ENCODE results near the gene FICD. TPM values are rescaled to one million over a fixed set of nuclear protein-coding genes. Genes with fewer than 3 reads are reported as not detected.

FICD gene
- polyA plus RNA-seq, 1 donor from 2014 or later = 1.5 TPM

DNA sequence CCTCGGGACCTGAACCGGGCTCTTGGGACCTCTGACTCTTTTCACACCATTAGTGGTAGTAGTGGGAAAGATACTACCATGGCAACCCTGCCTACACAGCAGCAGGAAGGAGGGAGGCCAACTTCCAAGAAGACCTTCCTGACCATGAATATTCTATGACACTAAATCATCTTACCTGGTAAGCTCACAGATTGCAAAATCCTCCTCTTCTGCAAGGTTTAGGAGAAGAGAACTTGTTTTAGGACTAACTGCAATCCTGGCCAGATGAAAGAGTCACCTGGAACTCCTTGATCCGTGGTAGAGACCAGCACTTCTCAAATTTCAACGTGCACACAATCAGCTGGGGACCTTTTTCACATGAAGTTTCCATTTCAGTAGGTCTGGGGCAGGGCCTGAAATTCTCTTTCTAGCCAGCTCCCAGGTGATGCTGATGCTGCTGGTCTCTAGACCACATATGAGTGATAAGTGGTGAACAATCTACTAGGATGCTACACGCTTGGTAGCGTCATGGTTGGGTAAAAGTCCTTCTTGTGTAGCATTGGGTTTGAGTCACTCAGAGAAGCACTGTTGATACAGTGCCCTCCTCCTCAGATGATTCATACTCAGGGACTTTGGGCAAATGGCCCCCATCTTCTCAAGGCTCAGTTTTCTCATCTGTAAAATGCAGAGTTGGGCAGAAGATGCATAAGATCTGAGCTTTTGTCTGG, 35.6 kb upstream of the FICD start:
- H3K79me2 ChIP-seq (replicated peaks; ENCODE audit: insufficient read depth, low read length) = no peaks in the 10 kb centered on the region

DNA sequence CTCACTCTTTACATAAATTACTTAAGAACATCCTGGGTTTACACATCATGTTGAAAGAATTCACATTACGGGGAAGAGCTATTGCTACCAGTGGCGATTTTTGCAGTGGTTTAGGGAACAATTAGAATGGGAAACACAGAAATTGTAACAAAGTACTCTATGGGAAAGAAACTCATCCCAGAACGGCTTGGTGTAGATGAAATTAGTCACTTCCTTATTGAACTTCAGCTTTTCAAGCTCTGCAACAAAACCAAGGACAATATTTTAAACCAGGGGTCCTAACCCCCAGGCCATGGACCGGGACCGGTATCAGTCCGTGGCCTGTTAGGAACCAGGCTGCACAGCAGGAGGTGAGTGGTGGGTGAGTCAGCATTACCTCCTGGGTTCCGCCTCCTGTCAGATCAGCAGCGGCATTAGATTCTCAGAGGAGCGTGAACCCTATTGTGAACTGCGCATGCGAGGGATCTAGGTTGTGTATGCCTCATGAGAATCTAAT, 32.3 kb upstream of the FICD start:
- Histone ChIP-seq H3K9ac (ENCODE audit: low read length) (no peak overlapping the region), H3K27ac (ENCODE audit: low read length) (no peak overlapping the region), H3K4me3 (ENCODE audit: low read length) (no peak overlapping the region), H3K79me2 (replicated peaks; ENCODE audit: insufficient read depth, low read length) (no peaks in the 10 kb centered on the region), H3K9me2 (ENCODE audit: insufficient read depth, low read length) (no peaks in the 10 kb centered on the region), H3K27me3 (ENCODE audit: insufficient read depth, low read depth, low read length) (no peaks in the 10 kb centered on the region), H3K36me3 (ENCODE audit: insufficient read depth, low read length) (no peaks in the 10 kb centered on the region), H3F3A (ENCODE audit: insufficient read depth, low read length, poor library complexity, severe bottlenecking) (no peaks in the 10 kb centered on the region), H3K4me2 (ENCODE audit: low read length) (no peak overlapping the region), H2AFZ (ENCODE audit: low read depth, low read length) (no peak overlapping the region), H3K9me3 (ENCODE audit: low read length) (no peaks in the 10 kb centered on the region), H4K20me1 (ENCODE audit: insufficient read depth) (no peaks in the 10 kb centered on the region)
- no peak for TF ChIP-seq TAF1 (IDR thresholded peaks at IDR 0.05; ENCODE audit: low read depth)
- no peak for TF ChIP-seq RAD21 (conservative IDR thresholded peaks at IDR 0.05)
- TF ChIP-seq MXI1 (conservative IDR thresholded peaks at IDR 0.05; ENCODE audit: poor library complexity, severe bottlenecking) = no peak
- no peak for TF ChIP-seq POLR2AphosphoS5 (IDR thresholded peaks at IDR 0.05)
- TF ChIP-seq EP300 (conservative IDR thresholded peaks at IDR 0.05; ENCODE audit: poor library complexity, severe bottlenecking) = no peak
- no peak for TF ChIP-seq REST (IDR thresholded peaks at IDR 0.05; ENCODE audit: borderline replicate concordance)
- TF ChIP-seq SMC3 (conservative IDR thresholded peaks at IDR 0.05; ENCODE audit: poor library complexity) = no peak

More for the DNA sequence above, 35.6 kb upstream of the FICD start:
- H3K9ac ChIP-seq (ENCODE audit: low read length) = no peak overlapping the region
- no peaks in the 10 kb centered on the region for H3K36me3 ChIP-seq (ENCODE audit: insufficient read depth, low read length)
- H3F3A ChIP-seq (ENCODE audit: insufficient read depth, low read length, poor library complexity, severe bottlenecking) = no peaks in the 10 kb centered on the region
- H3K4me2 ChIP-seq (ENCODE audit: low read length) = no peak overlapping the region
- H3K27ac ChIP-seq (ENCODE audit: low read length) = no peak overlapping the region
- no peaks in the 10 kb centered on the region for H4K20me1 ChIP-seq (ENCODE audit: insufficient read depth)
- H3K27me3 ChIP-seq (ENCODE audit: insufficient read depth, low read depth, low read length) = no peaks in the 10 kb centered on the region
- no peaks in the 10 kb centered on the region for H3K9me2 ChIP-seq (ENCODE audit: insufficient read depth, low read length)
- H2AFZ ChIP-seq (ENCODE audit: low read depth, low read length) = no peak overlapping the region
- H3K9me3 ChIP-seq (ENCODE audit: low read length) = no peaks in the 10 kb centered on the region
- TF ChIP-seq EP300 (conservative IDR thresholded peaks at IDR 0.05; ENCODE audit: poor library complexity, severe bottlenecking) = no peak
- TF ChIP-seq RAD21 (conservative IDR thresholded peaks at IDR 0.05) = no peak
- TF ChIP-seq TAF1 (IDR thresholded peaks at IDR 0.05; ENCODE audit: low read depth) = no peak
- no peak for TF ChIP-seq SMC3 (conservative IDR thresholded peaks at IDR 0.05; ENCODE audit: poor library complexity)
- no peak for TF ChIP-seq REST (IDR thresholded peaks at IDR 0.05; ENCODE audit: borderline replicate concordance)
- TF ChIP-seq, protein P1, sequence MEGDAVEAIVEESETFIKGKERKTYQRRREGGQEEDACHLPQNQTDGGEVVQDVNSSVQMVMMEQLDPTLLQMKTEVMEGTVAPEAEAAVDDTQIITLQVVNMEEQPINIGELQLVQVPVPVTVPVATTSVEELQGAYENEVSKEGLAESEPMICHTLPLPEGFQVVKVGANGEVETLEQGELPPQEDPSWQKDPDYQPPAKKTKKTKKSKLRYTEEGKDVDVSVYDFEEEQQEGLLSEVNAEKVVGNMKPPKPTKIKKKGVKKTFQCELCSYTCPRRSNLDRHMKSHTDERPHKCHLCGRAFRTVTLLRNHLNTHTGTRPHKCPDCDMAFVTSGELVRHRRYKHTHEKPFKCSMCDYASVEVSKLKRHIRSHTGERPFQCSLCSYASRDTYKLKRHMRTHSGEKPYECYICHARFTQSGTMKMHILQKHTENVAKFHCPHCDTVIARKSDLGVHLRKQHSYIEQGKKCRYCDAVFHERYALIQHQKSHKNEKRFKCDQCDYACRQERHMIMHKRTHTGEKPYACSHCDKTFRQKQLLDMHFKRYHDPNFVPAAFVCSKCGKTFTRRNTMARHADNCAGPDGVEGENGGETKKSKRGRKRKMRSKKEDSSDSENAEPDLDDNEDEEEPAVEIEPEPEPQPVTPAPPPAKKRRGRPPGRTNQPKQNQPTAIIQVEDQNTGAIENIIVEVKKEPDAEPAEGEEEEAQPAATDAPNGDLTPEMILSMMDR (IDR thresholded peaks at IDR 0.05; ENCODE audit: poor library complexity, severe bottlenecking) = no peak
- no peak for TF ChIP-seq MXI1 (conservative IDR thresholded peaks at IDR 0.05; ENCODE audit: poor library complexity, severe bottlenecking)
- TF ChIP-seq POLR2AphosphoS5 (IDR thresholded peaks at IDR 0.05) = no peak
- no peak for TF ChIP-seq EZH2 (IDR thresholded peaks at IDR 0.05; ENCODE audit: borderline replicate concordance, insufficient read depth, low read length, poor library complexity, severe bottlenecking)
- H3K4me3 ChIP-seq (ENCODE audit: low read length) = no peak overlapping the region

Data from neural cell (in vitro differentiated cells).